ENCODE data around the gene WNT10A.

GRCh38 chr2:218877331-218877730 lies 3.3 kb upstream of the WNT10A start:
- no peak for TF ChIP-seq CTCF (IDR thresholded peaks at IDR 0.05 in 8 of 11, conservative IDR thresholded peaks at IDR 0.05 in 3 of 11)
- no peak for TF ChIP-seq POLR2A (IDR thresholded peaks at IDR 0.05)
